Measurements from ENCODE around the gene LACTBL1.
"Not testable (repeated sequence)": the region's sequence is repeated elsewhere in the genome, so short reads cannot be mapped to it uniquely, and the experiment has no call there.

Gene LACTBL1

GRCh38 chr1:22972760-22973159 lies at the start of gene LACTBL1:
Gene LACTBL1 (minus strand): TSS chr1:22972866. CDS start chr1:22972316, 550 bp downstream.
- no peak for DNase-seq

DNA sequence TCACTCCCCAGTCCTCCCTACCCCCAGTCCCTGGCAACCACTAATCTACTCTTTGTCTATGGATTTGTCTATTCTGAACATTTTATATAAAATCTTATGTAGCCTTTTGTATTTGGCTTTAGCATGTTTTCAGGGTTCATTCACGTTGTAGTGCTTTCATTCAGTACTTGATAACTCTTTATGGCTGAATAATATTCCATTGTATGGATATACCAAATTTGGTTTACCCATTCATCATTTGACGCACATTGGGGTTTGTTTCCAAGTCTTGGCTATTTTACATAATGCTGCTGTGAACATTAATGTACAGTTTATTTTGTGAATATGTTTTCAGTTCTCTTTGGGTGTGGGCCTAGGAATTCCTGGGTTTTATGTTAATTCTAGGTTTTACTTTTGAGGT lies 49.2 kb upstream of the LACTBL1 start:
- DNase-seq, result no peak

DNA sequence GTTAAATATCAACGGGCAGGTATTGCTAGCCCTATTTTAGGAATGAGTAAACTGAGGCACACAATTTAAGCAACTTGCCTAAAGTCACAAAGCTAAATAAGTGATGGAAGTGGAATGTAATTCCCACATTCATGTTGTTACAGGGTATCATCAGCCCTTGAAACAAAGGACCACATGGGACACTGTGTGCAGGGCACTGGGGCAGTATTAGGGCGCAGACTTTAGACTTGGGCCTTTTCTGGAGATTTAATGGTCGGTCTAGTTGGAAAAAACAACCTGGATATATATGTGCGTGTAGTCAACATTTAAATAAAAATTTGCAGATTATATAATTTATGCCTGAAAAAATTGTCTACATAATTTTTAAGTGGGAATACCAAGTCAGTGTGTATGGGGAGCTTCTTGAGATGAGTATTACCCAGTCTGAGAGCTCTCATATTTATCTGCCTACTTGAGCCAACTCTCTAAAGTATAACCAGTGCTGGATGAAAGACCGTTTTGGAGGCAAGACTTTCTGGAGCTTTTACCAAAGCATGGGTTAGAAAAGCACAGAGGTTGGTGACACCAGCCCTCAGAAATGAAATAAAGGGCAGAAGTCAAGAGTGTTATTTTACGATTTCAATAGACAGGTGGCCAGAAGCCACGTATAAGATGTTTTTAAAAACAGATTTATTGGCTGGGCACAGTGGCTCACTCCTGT lies 48.2 kb upstream of the LACTBL1 start:
- DNase-seq, result no peak

GRCh38 chr1:23019863-23020625 lies 47.4 kb upstream of the LACTBL1 start:
- DNase-seq, result peak; percentile 49

- peak; percentile 97 for DNase-seq
These were observed 46.6 kb upstream of the LACTBL1 start, which contains the start of gene KDM1A for GRCh38 chr1:23019094-23019862. Gene KDM1A (plus strand): TSS chr1:23019468. CDS start chr1:23019597, 129 bp downstream.

GRCh38 chr1:23018661-23019093 lies 46.0 kb upstream of the LACTBL1 start:
- DNase-seq, result no peak

GRCh38 chr1:23013657-23014056 lies 41.0 kb upstream of the LACTBL1 start:
- no peak for DNase-seq

DNA sequence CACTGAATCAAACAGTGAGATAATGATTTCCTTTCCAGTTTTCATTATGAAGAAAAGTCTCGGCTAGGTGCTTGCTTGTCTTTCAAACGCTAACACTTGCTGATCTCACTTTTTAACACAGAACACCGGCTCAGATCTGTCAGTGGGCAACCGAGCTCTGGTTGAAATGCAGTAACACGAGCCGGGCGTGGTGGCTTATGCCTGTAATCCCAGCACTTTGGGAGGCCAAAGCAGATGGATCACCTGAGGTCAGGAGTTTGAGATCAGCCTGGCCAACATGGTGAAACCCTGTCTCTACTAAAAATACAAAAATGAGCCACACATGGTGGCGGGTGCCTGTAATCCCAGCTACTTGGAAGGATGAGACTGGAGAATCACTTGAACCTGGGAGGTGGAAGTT lies 37.4 kb upstream of the LACTBL1 start:
- DNase-seq, result not testable (repeated sequence)

- DNase-seq, result no peak
These were observed 36.2 kb upstream of the LACTBL1 start for GRCh38 chr1:23008901-23009300.

DNA sequence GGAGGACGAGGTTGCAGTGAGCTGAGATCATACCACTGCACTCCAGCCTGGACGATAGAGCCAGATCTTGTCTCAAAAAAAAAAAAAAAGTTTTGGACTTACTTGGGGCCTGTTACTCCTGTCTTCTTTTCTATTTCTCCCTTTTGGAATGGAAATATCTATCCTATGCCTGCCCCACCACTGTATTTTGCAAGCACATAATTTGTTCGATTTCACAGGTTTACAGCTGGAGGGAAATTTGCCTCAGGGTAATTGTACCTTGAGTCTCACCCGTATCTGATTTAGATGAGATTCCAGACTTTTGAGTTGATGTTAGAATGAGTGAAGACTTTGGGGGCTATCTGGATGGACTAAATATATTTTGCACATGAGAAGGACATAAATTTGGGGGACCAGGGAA lies 34.4 kb upstream of the LACTBL1 start:
- no peak for DNase-seq

DNA sequence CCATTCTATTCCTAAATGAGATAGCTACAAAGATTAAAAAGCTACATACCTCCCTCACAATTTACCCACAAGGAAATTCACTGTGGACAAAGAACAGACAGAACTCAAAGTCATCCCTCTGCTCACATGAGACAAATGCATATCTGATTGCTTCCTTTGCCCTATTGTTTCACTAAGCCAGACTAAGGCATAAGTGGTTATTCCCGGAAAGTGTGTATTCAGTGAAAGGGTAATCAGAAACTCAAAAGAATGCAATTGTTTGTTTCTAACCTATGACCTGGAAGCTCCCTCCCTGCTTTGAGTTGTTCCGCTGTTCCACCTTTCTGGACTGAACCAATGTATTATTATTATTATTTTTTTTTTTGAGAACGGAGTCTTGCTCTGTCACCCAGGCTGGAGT lies 32.1 kb upstream of the LACTBL1 start:
- not testable (repeated sequence) for DNase-seq

DNA sequence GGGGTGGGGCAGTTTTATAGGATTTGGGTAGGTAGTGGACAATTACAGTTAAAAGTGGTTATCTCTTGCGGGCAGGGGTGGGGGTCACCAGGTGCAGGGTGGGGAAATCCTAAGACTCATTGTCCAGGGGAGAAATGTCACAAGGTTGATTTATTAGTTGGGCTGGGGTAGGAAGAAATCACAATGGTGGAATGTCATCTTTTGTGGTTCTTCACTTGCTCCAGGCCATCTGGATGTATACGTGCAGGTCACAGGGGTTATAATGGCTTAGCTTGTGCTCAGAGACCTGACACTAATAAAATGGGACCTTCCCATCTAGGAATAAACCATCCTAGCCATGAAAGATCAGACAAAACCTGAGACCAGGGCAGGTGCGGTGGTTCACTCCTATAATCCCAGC lies 31.4 kb upstream of the LACTBL1 start:
- DNase-seq, result no peak

- not testable (repeated sequence) for DNase-seq
These were observed 29.6 kb upstream of the LACTBL1 start for GRCh38 chr1:23002218-23002617.

DNA sequence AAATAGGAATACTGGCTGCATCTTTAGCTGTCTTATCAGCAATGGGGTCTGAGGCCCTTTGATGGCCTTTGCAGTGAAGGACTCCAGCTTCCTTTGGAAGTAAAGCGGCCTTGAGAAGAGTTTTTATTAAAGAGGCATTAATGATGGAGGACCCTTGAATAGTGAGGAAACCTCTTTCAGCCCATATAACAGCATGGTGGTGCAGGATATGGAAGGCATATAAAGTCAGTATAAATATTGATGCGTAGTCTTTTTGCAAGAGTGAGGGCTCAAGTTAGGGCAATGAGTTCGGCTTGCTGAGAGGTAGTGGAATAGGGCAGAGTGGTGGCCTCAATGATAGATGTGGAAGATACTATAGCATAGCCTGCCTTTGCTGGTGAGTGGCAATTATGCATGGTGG lies 27.5 kb upstream of the LACTBL1 start:
- DNase-seq, result not testable (repeated sequence)

DNA sequence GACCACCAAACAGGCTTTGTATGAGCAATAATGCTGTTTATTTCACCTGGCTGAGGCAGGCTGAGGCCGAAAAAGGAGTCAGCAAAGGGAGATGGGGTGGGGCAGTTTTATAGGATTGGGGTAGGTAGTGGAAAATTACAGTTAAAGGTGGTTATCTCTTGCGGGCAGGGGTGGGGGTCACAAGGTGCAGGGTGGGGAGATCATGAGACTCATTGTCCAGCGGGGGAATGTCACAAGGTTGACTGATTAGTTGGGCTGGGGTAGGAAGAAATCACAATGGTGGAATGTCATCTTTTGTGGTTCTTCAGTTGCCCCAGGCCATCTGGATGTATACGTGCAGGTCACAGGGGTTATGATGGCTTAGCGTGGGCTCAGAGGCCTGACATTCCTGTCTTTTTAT lies 24.9 kb upstream of the LACTBL1 start:
- not testable (repeated sequence) for DNase-seq

- no peak for DNase-seq
These were observed 23.1 kb upstream of the LACTBL1 start for GRCh38 chr1:22995774-22996173.

GRCh38 chr1:22993220-22993795 lies 20.6 kb upstream of the LACTBL1 start:
- not testable (repeated sequence) for DNase-seq

DNA sequence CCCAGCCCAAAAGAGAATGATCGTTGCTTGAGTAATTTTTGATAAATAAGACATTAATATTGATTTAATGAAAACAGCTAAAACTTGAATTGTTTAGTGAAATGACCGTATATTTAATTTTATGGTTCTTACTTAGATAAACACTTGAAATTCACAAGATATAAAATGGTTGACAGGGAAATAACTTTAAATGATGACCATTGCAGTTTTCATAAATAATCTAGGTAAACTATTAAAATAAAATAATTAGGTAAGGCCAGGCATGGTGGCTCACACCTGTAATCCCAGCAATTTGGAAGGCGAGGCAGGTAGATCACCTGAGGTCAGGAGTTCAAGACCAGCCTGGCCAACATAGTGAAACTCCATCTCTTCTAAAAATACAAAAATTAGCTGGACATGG lies 19.7 kb upstream of the LACTBL1 start:
- DNase-seq, result not testable (repeated sequence)

DNA sequence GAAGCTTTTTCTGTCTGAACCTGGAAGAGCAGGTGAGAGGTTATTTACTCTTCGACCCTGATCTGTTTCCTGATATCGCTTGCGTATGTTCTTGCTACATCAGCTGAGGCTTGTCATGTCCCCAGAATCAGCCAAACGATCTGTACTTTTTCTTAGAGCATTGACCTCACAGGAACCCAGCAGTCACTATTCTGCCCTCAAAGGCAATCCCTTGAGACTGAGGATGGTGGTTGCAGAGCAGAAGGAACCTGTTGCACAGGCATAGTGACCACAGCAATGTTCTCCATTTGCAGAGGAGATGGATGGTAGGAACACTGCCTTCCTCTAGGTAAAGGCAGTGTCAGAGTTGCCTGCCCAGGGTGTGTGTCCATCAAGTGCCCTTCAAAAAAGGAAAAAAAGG lies 11.3 kb upstream of the LACTBL1 start:
- DNase-seq, result no peak

GRCh38 chr1:22980471-22980790 lies 7.8 kb upstream of the LACTBL1 start:
- DNase-seq, result not testable (repeated sequence)

DNA sequence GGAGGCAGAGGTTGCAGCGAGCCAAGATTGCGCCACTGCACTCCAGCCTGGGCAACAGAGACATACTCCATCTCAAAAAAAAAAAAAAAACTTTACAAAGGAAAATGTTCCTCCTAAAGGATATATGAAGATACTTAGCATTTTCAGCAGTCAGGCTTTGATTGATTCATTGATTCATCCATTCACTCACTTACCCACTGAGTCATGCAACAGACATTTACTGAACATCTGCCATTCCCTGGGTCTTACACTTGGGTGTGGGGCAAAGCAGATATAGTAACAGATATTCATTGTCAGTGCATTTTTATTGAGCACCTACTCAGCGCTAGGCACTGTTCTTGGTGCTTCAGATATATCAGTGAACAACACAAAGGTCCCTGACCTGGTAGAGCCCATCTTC lies 5.6 kb upstream of the LACTBL1 start:
- no peak for DNase-seq

DNA sequence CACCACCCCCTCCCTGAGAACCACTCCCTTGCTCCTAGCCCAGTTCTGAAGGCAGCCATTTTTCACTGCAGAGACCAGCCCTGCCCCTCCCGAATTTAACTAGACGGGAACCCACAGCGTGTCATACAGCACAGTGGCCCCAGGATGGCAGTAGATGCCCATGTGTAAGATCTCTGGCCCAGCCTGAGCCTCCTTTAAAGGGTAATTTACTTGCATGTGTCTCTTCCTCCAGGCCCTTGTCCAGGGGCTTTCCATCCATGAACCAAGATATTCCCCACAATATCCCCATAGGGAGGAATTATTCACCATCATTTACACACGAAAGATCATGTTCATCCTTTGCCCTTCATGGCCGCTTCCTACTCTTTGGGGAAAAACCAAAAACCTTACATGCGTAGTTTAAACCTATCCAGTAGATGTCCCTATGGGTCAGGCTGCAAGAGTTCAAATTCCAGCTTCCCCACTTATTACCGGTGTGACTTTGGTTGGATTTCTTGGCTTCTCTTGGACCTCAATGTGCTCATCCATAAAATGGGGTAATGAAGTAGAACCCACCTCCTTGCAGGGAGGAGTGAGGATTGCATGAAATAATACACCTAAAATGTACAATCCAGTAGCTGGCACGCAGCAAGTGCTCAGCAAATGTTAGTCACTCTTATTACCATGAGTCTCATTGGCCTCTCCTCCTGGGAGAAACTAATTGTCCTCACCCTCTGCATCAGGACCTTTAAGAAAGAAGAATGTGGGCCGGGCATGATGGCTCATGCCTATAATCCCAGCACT lies 4.0 kb upstream of the LACTBL1 start:
- DNase-seq, result peak; percentile 62

GRCh38 chr1:22976127-22976460 lies 3.4 kb upstream of the LACTBL1 start:
- DNase-seq, result no peak

Measured in stimulated activated CD8-positive, alpha-beta memory T cell treated with anti-CD3 and anti-CD28 coated beads, Interleukin-4, amount 100 ng/mL, for 48 hours (primary cell).